Fibroblast of the aortic adventitia (primary cell): ENCODE results near the gene KAT2B. TPM values are rescaled to one million over a fixed set of nuclear protein-coding genes. Genes with fewer than 3 reads are reported as not detected.

Experiments used
- DNase-seq: peaks from one replicate; pipeline ENCODE4 v3.0.0-alpha.2; 2010; ENCODE audit warnings: low read depth
- H3K4me3 ChIP-seq: 2 replicates; pipeline ENCODE4 v1.5.1; 2011; ENCODE audit warnings: low read depth, mild to moderate bottlenecking, control low read depth, low read length, moderate library complexity
- total RNA-seq: library from RNA; depleted of rRNA; stranded (reverse); fragments of >200 nt; gene quantifications from 2 replicates; pipeline ENCODE4 v1.2.3, GENCODE V29; 2012; ENCODE audit warnings: low replicate concordance
- TF ChIP-seq, protein P1 (sequence below): IDR thresholded peaks from 2 replicates; pipeline ENCODE4 v1.5.1; 2011; ENCODE audit warnings: mild to moderate bottlenecking, low read length, control low read depth, inconsistent platforms; ENCODE audit not compliant: insufficient read depth

KAT2B gene
- total RNA-seq, 1 donor = 14.3 TPM

DNA sequence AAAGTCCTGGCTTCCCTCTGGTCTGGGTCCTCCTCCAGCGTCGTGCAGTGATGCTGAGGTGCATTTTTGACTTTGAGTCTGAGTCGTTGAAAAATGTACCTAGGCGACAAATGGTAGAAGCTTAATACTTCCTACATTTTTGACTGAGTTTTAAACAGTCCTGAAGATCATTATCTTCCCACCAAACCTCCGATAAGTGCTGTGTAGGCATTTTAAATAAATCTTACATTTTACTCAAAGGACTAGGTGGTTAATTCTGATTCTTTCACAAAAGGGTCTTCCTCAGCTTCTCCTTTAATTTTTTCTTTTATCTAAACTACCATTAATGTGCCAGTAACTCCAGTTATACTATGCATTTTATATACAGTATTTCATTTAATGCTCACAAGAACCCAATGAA is 70.6 kb downstream of the KAT2B start:
- TF ChIP-seq, protein P1, sequence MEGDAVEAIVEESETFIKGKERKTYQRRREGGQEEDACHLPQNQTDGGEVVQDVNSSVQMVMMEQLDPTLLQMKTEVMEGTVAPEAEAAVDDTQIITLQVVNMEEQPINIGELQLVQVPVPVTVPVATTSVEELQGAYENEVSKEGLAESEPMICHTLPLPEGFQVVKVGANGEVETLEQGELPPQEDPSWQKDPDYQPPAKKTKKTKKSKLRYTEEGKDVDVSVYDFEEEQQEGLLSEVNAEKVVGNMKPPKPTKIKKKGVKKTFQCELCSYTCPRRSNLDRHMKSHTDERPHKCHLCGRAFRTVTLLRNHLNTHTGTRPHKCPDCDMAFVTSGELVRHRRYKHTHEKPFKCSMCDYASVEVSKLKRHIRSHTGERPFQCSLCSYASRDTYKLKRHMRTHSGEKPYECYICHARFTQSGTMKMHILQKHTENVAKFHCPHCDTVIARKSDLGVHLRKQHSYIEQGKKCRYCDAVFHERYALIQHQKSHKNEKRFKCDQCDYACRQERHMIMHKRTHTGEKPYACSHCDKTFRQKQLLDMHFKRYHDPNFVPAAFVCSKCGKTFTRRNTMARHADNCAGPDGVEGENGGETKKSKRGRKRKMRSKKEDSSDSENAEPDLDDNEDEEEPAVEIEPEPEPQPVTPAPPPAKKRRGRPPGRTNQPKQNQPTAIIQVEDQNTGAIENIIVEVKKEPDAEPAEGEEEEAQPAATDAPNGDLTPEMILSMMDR = no peak
- H3K4me3 ChIP-seq = no peak overlapping the region
- DNase-seq = no peak

DNA sequence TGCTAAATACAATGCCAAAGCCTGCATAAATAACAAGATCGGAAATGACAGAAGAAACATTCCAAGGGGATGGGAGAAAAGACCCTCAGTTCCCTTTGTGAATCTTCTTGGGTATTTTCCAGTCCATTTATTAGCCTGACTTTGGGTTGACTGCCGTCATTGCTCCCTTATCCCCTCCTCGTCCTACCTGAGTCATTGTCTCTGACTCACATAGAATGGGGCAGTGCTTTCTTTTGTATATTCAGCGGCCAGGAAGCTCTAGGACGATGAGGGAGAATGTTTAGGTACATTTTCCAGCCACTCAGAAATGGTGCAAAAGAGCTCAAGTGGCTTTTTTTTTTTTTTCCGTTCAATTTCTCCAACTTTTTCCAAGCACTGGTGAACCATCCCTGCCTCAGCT is 71.6 kb downstream of the KAT2B start:
- DNase-seq = no peak
- no peak overlapping the region for H3K4me3 ChIP-seq
- TF ChIP-seq, protein P1 = no peak

DNA sequence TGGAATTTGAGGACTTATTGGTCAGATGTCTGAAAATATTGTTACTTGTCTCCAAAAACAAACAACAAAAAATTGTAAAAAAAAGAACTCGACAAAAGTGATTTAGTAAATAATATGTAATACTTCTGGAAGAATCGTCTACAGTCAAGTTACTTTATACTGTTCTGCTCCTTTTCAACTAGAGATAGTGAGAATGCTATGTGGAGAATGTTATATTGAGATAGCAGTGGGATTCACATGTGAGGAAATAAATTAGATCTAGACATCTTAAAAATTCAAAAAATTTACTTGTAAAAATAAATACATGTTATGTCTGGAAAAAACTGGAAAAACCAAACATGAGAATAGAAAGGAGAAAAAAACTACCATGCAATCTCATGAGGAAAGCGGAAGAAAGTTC is 80.8 kb downstream of the KAT2B start:
- DNase-seq = peak; percentile 9
- TF ChIP-seq, protein P1 = no peak
- H3K4me3 ChIP-seq = no peak overlapping the region

DNA sequence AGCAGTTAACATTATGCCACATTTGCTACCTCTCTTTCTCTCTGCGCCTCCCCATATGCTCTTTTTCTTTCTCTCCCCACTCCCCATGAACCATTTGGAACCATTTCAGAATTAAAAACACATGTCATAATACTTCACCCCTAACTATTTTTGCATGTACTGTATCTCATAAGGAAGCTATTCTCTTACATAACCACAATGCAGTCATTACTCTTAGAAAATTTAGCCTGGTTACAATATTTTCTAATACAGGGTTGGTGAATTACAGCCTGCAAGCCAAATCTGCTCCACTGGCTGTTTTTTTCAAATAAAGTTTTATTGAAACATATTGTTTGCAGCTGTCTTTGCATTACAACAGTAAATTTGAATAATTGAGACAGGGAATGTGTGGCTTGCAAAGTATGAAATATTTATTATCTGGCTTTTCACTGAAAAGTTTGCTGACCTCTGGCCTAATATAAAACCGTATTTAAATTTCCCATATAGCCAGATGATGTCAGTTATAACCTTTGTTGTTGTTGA is 82.9 kb downstream of the KAT2B start:
- no peak for DNase-seq
- H3K4me3 ChIP-seq = no peak overlapping the region
- TF ChIP-seq, protein P1 = no peak

DNA sequence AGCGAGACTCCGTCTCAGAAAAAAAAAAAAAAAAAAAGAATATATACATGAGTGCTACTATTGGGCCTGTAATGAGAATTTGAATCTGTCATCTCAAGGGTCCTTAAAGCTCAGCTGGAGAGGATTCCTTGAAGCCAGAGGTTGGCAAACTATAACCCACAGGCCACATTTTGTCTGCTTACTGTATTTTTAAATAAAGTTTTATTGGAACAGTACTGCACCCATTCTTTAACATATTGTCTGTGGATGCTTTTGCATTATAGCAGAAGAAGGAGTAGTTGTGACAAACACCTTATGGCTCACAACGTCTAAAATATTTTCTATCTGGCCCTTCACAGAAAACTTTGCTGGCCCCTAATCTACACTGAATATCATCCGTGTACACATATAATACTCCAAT is 85.0 kb downstream of the KAT2B start:
- DNase-seq = no peak
- TF ChIP-seq, protein P1 = no peak
- no peak overlapping the region for H3K4me3 ChIP-seq

DNA sequence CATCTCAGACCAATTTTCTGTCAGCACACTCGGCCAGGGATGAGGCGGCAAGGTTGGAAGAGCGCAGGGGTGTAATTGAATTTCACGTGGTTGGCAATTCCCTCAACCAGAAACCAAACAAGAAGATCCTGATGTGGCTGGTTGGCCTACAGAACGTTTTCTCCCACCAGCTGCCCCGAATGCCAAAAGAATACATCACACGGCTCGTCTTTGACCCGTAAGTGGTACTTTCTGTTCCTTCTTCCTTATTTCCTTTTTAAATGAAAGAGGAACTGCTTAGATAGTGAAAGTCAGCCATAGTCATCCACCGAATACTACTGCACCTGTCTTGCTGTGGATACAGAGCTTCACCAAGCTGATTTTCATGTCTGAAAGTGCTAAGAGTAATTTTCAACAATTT is 85.7 kb downstream of the KAT2B start:
- DNase-seq = no peak
- no peak overlapping the region for H3K4me3 ChIP-seq
- TF ChIP-seq, protein P1 = no peak

DNA sequence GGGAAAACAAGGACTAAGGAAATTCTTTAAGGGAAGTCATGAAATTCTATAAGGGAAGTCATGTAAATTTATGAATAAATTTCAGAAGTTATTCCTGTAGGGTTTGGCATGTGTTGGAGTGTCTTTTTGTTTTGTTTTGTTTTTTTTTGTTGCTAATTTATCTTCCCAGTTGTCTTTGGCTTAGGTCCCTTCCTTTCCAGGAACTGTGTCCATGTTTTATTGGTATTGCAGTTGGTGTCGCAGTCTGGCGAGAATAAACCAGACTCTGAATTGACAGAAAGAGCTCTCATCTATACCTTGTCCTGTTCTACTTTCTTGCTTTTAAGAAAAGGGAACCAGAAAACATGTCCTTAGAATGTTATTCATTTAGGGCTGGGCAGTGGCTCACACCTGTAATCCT is 88.1 kb downstream of the KAT2B start:
- TF ChIP-seq, protein P1 = no peak
- DNase-seq = no peak
- H3K4me3 ChIP-seq = no peak overlapping the region
